GDM1 (cell line): ENCODE data around the gene PARD3B.

Experiments used
- DNase-seq: peaks from one replicate; lab custom pipeline; 2025; lab: John Stamatoyannopoulos, UW

PARD3B gene

GRCh38 chr2:204544961-204545860, at the start of gene PARD3B:
PARD3B (plus strand) TSS chr2:204545475; CDS start chr2:204546000, 525 bp downstream.
- DNase-seq: peak; percentile 34

GRCh38 chr2:204496779-204497178, 48.5 kb upstream of the PARD3B start:
- no peak for DNase-seq

GRCh38 chr2:204497855-204498254, 47.4 kb upstream of the PARD3B start:
- no peak for DNase-seq

GRCh38 chr2:204498291-204498690, 47.0 kb upstream of the PARD3B start:
- no peak for DNase-seq

GRCh38 chr2:204503869-204504268, 41.4 kb upstream of the PARD3B start:
- DNase-seq: no peak

- DNase-seq: no peak
Measured at GRCh38 chr2:204504594-204504993, 40.7 kb upstream of the PARD3B start.

GRCh38 chr2:204505488-204505887, 39.8 kb upstream of the PARD3B start:
- no peak for DNase-seq

GRCh38 chr2:204505946-204506345, 39.3 kb upstream of the PARD3B start:
- no peak for DNase-seq

GRCh38 chr2:204507636-204508035, 37.6 kb upstream of the PARD3B start:
- DNase-seq: no peak

- DNase-seq: no peak
Measured at GRCh38 chr2:204510709-204511420, 34.4 kb upstream of the PARD3B start.

GRCh38 chr2:204514439-204514838, 30.8 kb upstream of the PARD3B start:
- no peak for DNase-seq

- no peak for DNase-seq
Measured at GRCh38 chr2:204515416-204515815, 29.9 kb upstream of the PARD3B start.

- DNase-seq: no peak
Measured at GRCh38 chr2:204517154-204517553, 28.1 kb upstream of the PARD3B start.

GRCh38 chr2:204529795-204530463, 15.3 kb upstream of the PARD3B start:
- DNase-seq: no peak

GRCh38 chr2:204530464-204530805, 14.8 kb upstream of the PARD3B start:
- DNase-seq: no peak

GRCh38 chr2:204533629-204534370, 11.5 kb upstream of the PARD3B start:
- DNase-seq: no peak

GRCh38 chr2:204535356-204535755, 9.9 kb upstream of the PARD3B start:
- DNase-seq: no peak

GRCh38 chr2:204535764-204536163, 9.5 kb upstream of the PARD3B start:
- DNase-seq: no peak

GRCh38 chr2:204538182-204539018, 6.9 kb upstream of the PARD3B start:
- DNase-seq: no peak

GRCh38 chr2:204539019-204539385, 6.3 kb upstream of the PARD3B start:
- no peak for DNase-seq

- no peak for DNase-seq
Measured at GRCh38 chr2:204541637-204542036, 3.6 kb upstream of the PARD3B start.
